GM10266 (cell line): Measurements from ENCODE around the gene PRSS58.

Experiments used
- DNase-seq: peaks from one replicate; pipeline ENCODE4 v3.0.0; 2012; ENCODE audit errors: extremely low spot score
- TF ChIP-seq, protein P1 (sequence below): IDR thresholded peaks from 2 replicates; pipeline ENCODE4 v1.5.1; 2012; ENCODE audit warnings: mild to moderate bottlenecking, low read depth; ENCODE audit not compliant: control insufficient read depth, insufficient read depth; ENCODE audit errors: missing control alignments

The PRSS58 gene, protein sequence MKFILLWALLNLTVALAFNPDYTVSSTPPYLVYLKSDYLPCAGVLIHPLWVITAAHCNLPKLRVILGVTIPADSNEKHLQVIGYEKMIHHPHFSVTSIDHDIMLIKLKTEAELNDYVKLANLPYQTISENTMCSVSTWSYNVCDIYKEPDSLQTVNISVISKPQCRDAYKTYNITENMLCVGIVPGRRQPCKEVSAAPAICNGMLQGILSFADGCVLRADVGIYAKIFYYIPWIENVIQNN

GRCh38 chr7:142257958-142258357, at the start of gene PRSS58:
Gene PRSS58 (minus strand): TSS chr7:142258058. CDS start chr7:142257707, 351 bp downstream.
- TF ChIP-seq, protein P1, sequence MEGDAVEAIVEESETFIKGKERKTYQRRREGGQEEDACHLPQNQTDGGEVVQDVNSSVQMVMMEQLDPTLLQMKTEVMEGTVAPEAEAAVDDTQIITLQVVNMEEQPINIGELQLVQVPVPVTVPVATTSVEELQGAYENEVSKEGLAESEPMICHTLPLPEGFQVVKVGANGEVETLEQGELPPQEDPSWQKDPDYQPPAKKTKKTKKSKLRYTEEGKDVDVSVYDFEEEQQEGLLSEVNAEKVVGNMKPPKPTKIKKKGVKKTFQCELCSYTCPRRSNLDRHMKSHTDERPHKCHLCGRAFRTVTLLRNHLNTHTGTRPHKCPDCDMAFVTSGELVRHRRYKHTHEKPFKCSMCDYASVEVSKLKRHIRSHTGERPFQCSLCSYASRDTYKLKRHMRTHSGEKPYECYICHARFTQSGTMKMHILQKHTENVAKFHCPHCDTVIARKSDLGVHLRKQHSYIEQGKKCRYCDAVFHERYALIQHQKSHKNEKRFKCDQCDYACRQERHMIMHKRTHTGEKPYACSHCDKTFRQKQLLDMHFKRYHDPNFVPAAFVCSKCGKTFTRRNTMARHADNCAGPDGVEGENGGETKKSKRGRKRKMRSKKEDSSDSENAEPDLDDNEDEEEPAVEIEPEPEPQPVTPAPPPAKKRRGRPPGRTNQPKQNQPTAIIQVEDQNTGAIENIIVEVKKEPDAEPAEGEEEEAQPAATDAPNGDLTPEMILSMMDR = no peak
- no peak for DNase-seq

- no peak for DNase-seq
- TF ChIP-seq, protein P1 = no peak
Measured at GRCh38 chr7:142307246-142307900, 49.5 kb upstream of the PRSS58 start.

DNA sequence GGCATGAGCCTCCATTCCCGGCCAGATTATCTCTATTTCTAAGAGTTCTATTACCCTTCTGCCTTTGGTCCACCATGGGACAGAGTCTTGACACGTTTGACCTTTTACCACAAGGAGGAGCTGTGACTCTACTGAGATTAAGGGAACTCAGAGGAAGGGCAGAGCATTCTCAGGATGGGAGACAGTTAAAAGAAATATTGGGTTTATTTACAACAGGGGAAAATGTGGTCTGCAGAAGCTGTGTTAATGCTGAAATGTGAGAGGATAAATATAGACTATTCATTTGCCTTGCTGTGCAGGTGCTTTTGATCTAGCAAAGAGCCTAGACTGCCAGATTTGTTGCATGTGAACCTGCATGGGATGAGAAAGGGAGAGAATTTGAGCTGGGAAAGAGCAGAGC, 45.8 kb upstream of the PRSS58 start:
- TF ChIP-seq, protein P1 = peak; percentile 33
- DNase-seq = no peak

DNA sequence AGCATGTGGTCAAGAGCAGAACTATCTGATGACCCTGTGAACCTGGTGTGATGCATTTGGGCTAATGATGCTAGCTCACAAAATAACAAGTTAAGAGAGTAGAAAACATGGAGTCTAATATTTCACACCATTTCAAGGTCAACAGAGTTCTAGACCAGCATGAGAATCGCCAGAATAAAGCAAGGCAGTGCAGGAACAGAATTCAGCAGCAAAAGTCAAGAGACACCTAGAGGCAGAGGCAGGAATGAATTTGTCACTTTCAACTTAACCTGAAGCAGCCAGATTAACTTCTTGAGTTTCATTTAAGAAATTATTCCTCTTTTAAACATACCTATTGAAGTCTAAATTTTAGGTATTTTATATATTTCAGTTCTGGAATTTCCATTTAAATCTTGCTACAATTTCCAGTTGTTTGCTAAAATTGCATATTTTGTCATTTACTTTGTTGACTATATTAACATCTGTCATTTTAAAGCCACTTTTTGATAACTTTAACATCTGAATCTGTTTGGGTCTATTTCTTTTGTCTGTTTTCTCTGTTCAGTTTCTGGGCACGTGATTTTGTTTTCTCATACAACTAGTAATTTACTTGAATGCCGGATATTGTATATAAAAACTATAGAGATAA, 44.2 kb upstream of the PRSS58 start:
- TF ChIP-seq, protein P1 = peak; percentile 57
- peak; percentile 42 for DNase-seq

DNA sequence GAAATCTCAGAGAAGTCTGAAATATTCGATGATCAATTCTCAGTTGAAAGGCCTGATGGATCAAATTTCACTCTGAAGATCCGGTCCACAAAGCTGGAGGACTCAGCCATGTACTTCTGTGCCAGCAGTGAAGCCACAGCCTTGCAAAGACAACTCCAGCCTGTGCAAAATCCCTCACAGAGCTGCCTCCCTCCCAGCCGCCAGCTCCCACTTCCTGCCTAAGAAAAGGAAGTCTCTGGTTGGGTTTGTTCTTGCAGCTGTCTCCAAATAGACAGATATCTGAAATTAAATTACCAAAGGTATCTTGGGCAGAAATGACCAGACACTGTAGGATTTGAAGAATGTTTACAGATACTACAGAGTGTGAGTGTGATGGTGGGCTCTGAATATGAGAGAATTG, 43.4 kb upstream of the PRSS58 start:
- no peak for DNase-seq
- TF ChIP-seq, protein P1 = no peak

GRCh38 chr7:142300689-142301088, 42.8 kb upstream of the PRSS58 start:
- peak; percentile 17 for DNase-seq
- TF ChIP-seq, protein P1 = peak; percentile 21
